ENCODE measurements around the gene RGS11.

GRCh38 chr16:261031-261691 is 14.6 kb downstream of the RGS11 start:
- TF ChIP-seq CTCF (IDR thresholded peaks at IDR 0.05) (no peak), POLR2AphosphoS5 (IDR thresholded peaks at IDR 0.05; ENCODE audit: low read depth, low read length) (no peak)

Data from Panc1 (cell line).